Tibial artery (tissue), 4 donors: ENCODE measurements around the gene RNF145.
A peak's percentile ranks its signal among the peaks of the same experiment; 100 is the strongest.
"Not testable (repeated sequence)": the region's sequence is repeated elsewhere in the genome, so short reads cannot be mapped to it uniquely, and the experiment has no call there.

ENCODE experiments used
- DNase-seq, 2 donors: peaks; one replicate each; pipeline ENCODE4 v3.0.0-alpha.2; 2019
- H3K27ac ChIP-seq, 2 donors: fragments of 200-600 bp; sonication (generic) in 1 of 2; 1 replicate in 1 of 2; 2 replicates in 1 of 2; pipeline ENCODE4 v1.5.1; 2018 to 2019; ENCODE audit warnings: mild to moderate bottlenecking in 1 of 2
- H3K27me3 ChIP-seq, 2 donors: fragments of 200-600 bp; sonication (generic) in 1 of 2; one replicate each; pipeline versions ENCODE4 v1.5.1 to v1.6.0; 2016 to 2019
- H3K36me3 ChIP-seq, 3 donors: fragments of 200-600 bp; sonication (generic) in 2 of 3; one replicate each; pipeline ENCODE4 v1.5.1; 2016 to 2019; ENCODE audit warnings: mild to moderate bottlenecking in 2 of 3
- H3K4me1 ChIP-seq, 4 donors: fragments of 200-600 bp; sonication (generic) in 2 of 4; 1 replicate in 3 of 4; 2 replicates in 1 of 4; pipeline ENCODE4 v1.5.1; 2016 to 2019
- H3K4me3 ChIP-seq, 2 donors: fragments of 200-600 bp; sonication (generic) in 1 of 2; 1 replicate in 1 of 2; 2 replicates in 1 of 2; pipeline ENCODE4 v1.5.1; 2018 to 2019; ENCODE audit warnings: mild to moderate bottlenecking in 2 of 2
- H3K9me3 ChIP-seq, 3 donors: fragments of 200-600 bp; sonication (generic) in 1 of 3; one replicate each; pipeline ENCODE4 v1.5.1; 2016 to 2019
- CTCF ChIP-seq, 2 experiments: fragments of 200-600 bp in 1 of 2; fragments of 450-650 bp in 1 of 2; IDR thresholded peaks; one replicate each; pipeline ENCODE4 v1.5.1; 2017 to 2019; ENCODE audit warnings: antibody characterized with exemption in 2 of 2, mild to moderate bottlenecking in 1 of 2, moderate library complexity in 1 of 2
- intact Hi-C: fragments of 100-400 bp; cut with DNase I; formaldehyde crosslinking; loops from one replicate; pipeline ENCODE4 v1.15.0; 2023; ENCODE audit warnings: low total_unique reads

Gene RNF145

GRCh38 chr5:159120446-159120845 is 88.9 kb downstream of the RNF145 start:
- Histone ChIP-seq H3K27me3 (no peaks in the 10 kb centered on the region), H3K4me1 (peaks cover 0 to 12% (median 4%) of the 10 kb centered on the region in 4 donors), H3K9me3 (no peaks in the 10 kb centered on the region), H3K36me3 (no peaks in the 10 kb centered on the region), H3K27ac (no peak overlapping the region), H3K4me3 (peak overlapping the region in 1 of 2 donors; percentile 9)
- DNase-seq: no peak
- no peak for TF ChIP-seq CTCF (IDR thresholded peaks at IDR 0.05)
- intact Hi-C loops: no loop called here

GRCh38 chr5:159119842-159120241 is 89.5 kb downstream of the RNF145 start:
- H3K9me3 ChIP-seq, DNase-seq, intact Hi-C loops, H3K4me3 ChIP-seq, H3K27ac ChIP-seq, H3K27me3 ChIP-seq, H3K36me3 ChIP-seq: not testable (repeated sequence)
- H3K4me1 ChIP-seq: peaks cover 0 to 12% (median 4%) of the 10 kb centered on the region in 4 donors

GRCh38 chr5:159118958-159119659 is 90.2 kb downstream of the RNF145 start:
- DNase-seq, H3K36me3 ChIP-seq, H3K9me3 ChIP-seq, H3K27ac ChIP-seq, H3K27me3 ChIP-seq, H3K4me3 ChIP-seq, intact Hi-C loops: not testable (repeated sequence)
- peaks cover 0 to 12% (median 4%) of the 10 kb centered on the region in 4 donors for H3K4me1 ChIP-seq

GRCh38 chr5:159113405-159113804 is 95.9 kb downstream of the RNF145 start:
- no peaks in the 10 kb centered on the region for H3K36me3 ChIP-seq
- no peak for TF ChIP-seq CTCF (IDR thresholded peaks at IDR 0.05)
- intact Hi-C loops: no loop called here
- no peak overlapping the region for H3K27ac ChIP-seq
- H3K27me3 ChIP-seq: no peaks in the 10 kb centered on the region
- H3K9me3 ChIP-seq: no peaks in the 10 kb centered on the region
- no peak overlapping the region for H3K4me3 ChIP-seq
- peaks cover 0 to 12% (median 1%) of the 10 kb centered on the region in 4 donors for H3K4me1 ChIP-seq
- no peak for DNase-seq

GRCh38 chr5:159112436-159112835 is 96.9 kb downstream of the RNF145 start:
- no peak overlapping the region for H3K27ac ChIP-seq
- H3K9me3 ChIP-seq: no peaks in the 10 kb centered on the region
- H3K36me3 ChIP-seq: no peaks in the 10 kb centered on the region
- H3K27me3 ChIP-seq: no peaks in the 10 kb centered on the region
- H3K4me1 ChIP-seq: peaks cover 0 to 3% (median 0%) of the 10 kb centered on the region in 4 donors
- intact Hi-C loops: no loop called here
- no peak overlapping the region for H3K4me3 ChIP-seq
- TF ChIP-seq CTCF (IDR thresholded peaks at IDR 0.05): no peak
- DNase-seq: no peak
